K562 (cell line): ENCODE results near the gene LIPF. TPM values are rescaled to one million over a fixed set of nuclear protein-coding genes. Genes with fewer than 3 reads are reported as not detected.

Experiments used
- ATAC-seq: fragments of 200-7000 bp; cut with Tn5 transposase; 3 replicates; pipeline ENCODE4 v1.9.1; 2020; ENCODE audit warnings: moderate library complexity
- BruUV-seq: library from RNA; stranded (reverse); fragments of 400-500 nt; replicated peaks from 2 replicates; lab custom pipeline; 2021; lab: Mats Ljungman, UMichigan
- CTCF ChIA-PET: fragments of 300-600 bp; formaldehyde crosslinking; extraction: SDS; loops from one replicate; lab custom pipeline; 2021; ENCODE audit warnings: low intra/inter-chr PET ratio; lab: Yijun Ruan, JAX
- POLR2A ChIA-PET: fragments of 300-600, 350-650 bp; sonication (Branson Sonifier 250); formaldehyde crosslinking; extraction: SDS; loops from one replicate; lab custom pipeline; 2021; ENCODE audit warnings: antibody characterized with exemption, inconsistent platforms; lab: Yijun Ruan, JAX
- DNase-seq, 4 experiments: peaks; one replicate each; pipeline versions ENCODE4 v3.0.0 to v3.0.0-alpha.2; 2011 to 2018; ENCODE audit warnings: low spot score in 3 of 4, mixed read lengths in 3 of 4; ENCODE audit errors: extremely low read depth in 1 of 4
- FAIRE-seq: peaks from 2 replicates; lab custom pipeline; 2011; peaks lifted over from hg19 to GRCh38; lab: Jason Lieb, UNC
- H2AFZ ChIP-seq: 2 replicates; pipeline ENCODE4 v1.6.0; 2011; ENCODE audit warnings: low read depth, low read length, control low read depth, inconsistent platforms
- H3K27ac ChIP-seq: fragments of 200-600 bp; 3 replicates; pipeline ENCODE4 v1.8.0; 2011; ENCODE audit warnings: low read depth, mild to moderate bottlenecking, control low read depth, inconsistent platforms, low read length, moderate library complexity, mixed read lengths; ENCODE audit errors: extremely low read depth
- H3K27me3 ChIP-seq, 2 experiments: fragments of 300-600 bp in 1 of 2; 2 replicates in 1 of 2; 3 replicates in 1 of 2; pipeline versions ENCODE4 v1.6.0 to v1.8.0; 2011; ENCODE audit warnings: inconsistent platforms in 2 of 2, low read length in 2 of 2, mild to moderate bottlenecking in 1 of 2, mixed read lengths in 1 of 2, moderate library complexity in 1 of 2; ENCODE audit not compliant: control insufficient read depth in 2 of 2, insufficient read depth in 2 of 2
- H3K36me3 ChIP-seq: fragments of 300-600 bp; 3 replicates; pipeline ENCODE4 v1.8.0; 2011; ENCODE audit warnings: mild to moderate bottlenecking, low read length, inconsistent platforms; ENCODE audit not compliant: control insufficient read depth, insufficient read depth
- H3K4me1 ChIP-seq, 2 experiments: fragments of 200-600 bp in 1 of 2; replicated peaks in 1 of 2; 2 replicates in 1 of 2; 3 replicates in 1 of 2; pipeline versions ENCODE4 v1.5.1 to v1.8.0; 2011; ENCODE audit warnings: inconsistent platforms in 2 of 2, low read length in 2 of 2, mild to moderate bottlenecking in 1 of 2, mixed read lengths in 1 of 2, moderate library complexity in 1 of 2; ENCODE audit not compliant: control insufficient read depth in 2 of 2, insufficient read depth in 2 of 2
- H3K4me2 ChIP-seq: 2 replicates; pipeline ENCODE4 v1.6.1; 2011; ENCODE audit warnings: low read length, control low read depth, inconsistent platforms, mixed read lengths; ENCODE audit not compliant: insufficient read depth
- H3K4me3 ChIP-seq: fragments of 200-600 bp; sonication (generic), shearing (Covaris generic); 2 replicates; pipeline ENCODE4 v1.5.1; 2016; ENCODE audit warnings: control low read depth, inconsistent platforms
- H3K79me2 ChIP-seq: fragments of 200-600 bp; 3 replicates; pipeline ENCODE4 v1.8.0; 2011; ENCODE audit warnings: low read length, inconsistent platforms; ENCODE audit not compliant: control insufficient read depth, insufficient read depth
- H3K9ac ChIP-seq, 2 experiments: 2 replicates each; pipeline versions ENCODE4 v1.6.0 to v1.6.1; 2011; ENCODE audit warnings: low read depth in 2 of 2, low read length in 2 of 2, control low read depth in 1 of 2, inconsistent platforms in 1 of 2, mild to moderate bottlenecking in 1 of 2, mixed read lengths in 1 of 2; ENCODE audit not compliant: insufficient read depth in 1 of 2
- H3K9me1 ChIP-seq: one replicate; pipeline ENCODE4 v1.6.0; 2011; ENCODE audit warnings: inconsistent platforms, mild to moderate bottlenecking, low read length, moderate library complexity; ENCODE audit not compliant: control insufficient read depth, insufficient read depth
- H3K9me3 ChIP-seq: replicated peaks from 2 replicates; pipeline ENCODE4 v1.5.1; 2011; ENCODE audit warnings: low read depth, low read length, inconsistent platforms; ENCODE audit not compliant: control insufficient read depth, insufficient read depth
- H4K20me1 ChIP-seq: replicated peaks from 2 replicates; pipeline ENCODE4 v1.6.1; 2011; ENCODE audit warnings: low read length, inconsistent platforms, mixed read lengths; ENCODE audit not compliant: control insufficient read depth, insufficient read depth
- E2F3 ChIP-seq: fragments of 250-450 bp; sonication (Bioruptor Pico); IDR thresholded peaks from 2 replicates; pipeline ENCODE4 v1.4.0; 2020; ENCODE audit warnings: mild to moderate bottlenecking
- HLTF ChIP-seq: fragments of 450-650 bp; IDR thresholded peaks from 2 replicates; pipeline ENCODE4 v1.6.1; 2016
- HNRNPK ChIP-seq: fragments of 200-400 bp; formaldehyde crosslinking; IDR thresholded peaks from one replicate; pipeline ENCODE4 v1.6.1; 2018; ENCODE audit warnings: mild to moderate bottlenecking, low read depth, low read length; ENCODE audit not compliant: poor library complexity, severe bottlenecking
- KDM5B ChIP-seq: fragments of 200-600 bp; sonication (generic); IDR thresholded peaks from 2 replicates; pipeline ENCODE4 v1.6.1; 2012; ENCODE audit warnings: low read depth, mild to moderate bottlenecking, moderate library complexity, low read length, control low read depth, inconsistent platforms; ENCODE audit not compliant: insufficient replicate concordance
- KLF16 ChIP-seq: IDR thresholded peaks from 2 replicates; pipeline ENCODE4 v1.6.1; 2016; ENCODE audit warnings: antibody characterized with exemption
- NCOR1 ChIP-seq: fragments of 450-650 bp; IDR thresholded peaks from 2 replicates; pipeline ENCODE4 v1.6.1; 2016; ENCODE audit warnings: mild to moderate bottlenecking, moderate library complexity
- RFX7 ChIP-seq: fragments of 250-450 bp; sonication (Bioruptor Pico); IDR thresholded peaks from 2 replicates; pipeline ENCODE4 v1.5.1; 2021; ENCODE audit warnings: mild to moderate bottlenecking
- RHOXF2B ChIP-seq: fragments of 250-450 bp; sonication (Bioruptor Pico); conservative IDR thresholded peaks from 2 replicates; pipeline ENCODE4 v1.5.1; 2021
- SIX5 ChIP-seq, 2 experiments: IDR thresholded peaks; 2 replicates each; pipeline ENCODE4 v1.6.1; 2011; ENCODE audit warnings: low read length in 2 of 2, borderline replicate concordance in 1 of 2, low read depth in 1 of 2, mild to moderate bottlenecking in 1 of 2, moderate library complexity in 1 of 2; ENCODE audit not compliant: insufficient read depth in 1 of 2
- SPI1 ChIP-seq: IDR thresholded peaks from 2 replicates; pipeline ENCODE4 v1.6.1; 2011; ENCODE audit warnings: low read depth, low read length, control low read depth, borderline replicate concordance
- XRCC4 ChIP-seq: IDR thresholded peaks from one replicate; pipeline ENCODE4 v1.6.1; 2011; ENCODE audit not compliant: insufficient read depth, insufficient read length; ENCODE audit errors: extremely low read depth
- ZNF23 ChIP-seq: fragments of 250-450 bp; sonication (Bioruptor Pico); IDR thresholded peaks from 2 replicates; pipeline ENCODE4 v1.4.0; 2020; ENCODE audit warnings: mild to moderate bottlenecking
- in situ Hi-C: fragments of 300-500 bp; cut with MboI; formaldehyde crosslinking; loops from 4 replicates; pipeline ENCODE4 v1.15.0; 2018; ENCODE audit warnings: inconsistent platforms, mixed read lengths
- intact Hi-C: fragments of 100-400 bp; cut with micrococcal nuclease; formaldehyde crosslinking; loops from 2 replicates; pipeline ENCODE4 v1.14.2; 2022
- polyA plus RNA-seq, 8 experiments: library from polyadenylated mRNA; depleted of rRNA in 4 of 8; stranded (reverse) in 5 of 8; unstranded in 3 of 8; fragments of >200 nt; fragmentation: Nextera tagmentation in 2 of 8; fragmentation: Illumina TruSeq in 1 of 8; extraction: Ambion mirVana in 2 of 8; extraction: Trizol in 1 of 8; gene quantifications; 2 replicates each; pipeline versions ENCODE4 v1.2.1 to v1.2.3, GENCODE V29; 2011 to 2014; ENCODE audit warnings: inconsistent platforms in 1 of 8, missing spikeins in 1 of 8
- total RNA-seq, 7 experiments: library from RNA; depleted of rRNA in 6 of 7; stranded (reverse); fragments of >200 nt in 6 of 7; fragmentation: Illumina TruSeq in 2 of 7; extraction: Trizol in 2 of 7; gene quantifications; 2 replicates each; pipeline versions ENCODE4 v1.2.1 to v1.2.3, GENCODE V29; 2011 to 2021; ENCODE audit warnings: low replicate concordance in 1 of 7
- TF ChIP-seq, protein P1 (sequence below): fragments of 200-800 bp; sonication (Bioruptor generic); IDR thresholded peaks from 2 replicates; pipeline ENCODE4 v1.6.1; 2017; ENCODE audit warnings: missing genetic modification characterization, missing compliant biosample characterization

The LIPF gene
- total and polyA plus RNA-seq, 9 of the 15 experiments (the other 6 are each of a cell fraction or from before 2014, with no cell fraction given) = not detected

DNA sequence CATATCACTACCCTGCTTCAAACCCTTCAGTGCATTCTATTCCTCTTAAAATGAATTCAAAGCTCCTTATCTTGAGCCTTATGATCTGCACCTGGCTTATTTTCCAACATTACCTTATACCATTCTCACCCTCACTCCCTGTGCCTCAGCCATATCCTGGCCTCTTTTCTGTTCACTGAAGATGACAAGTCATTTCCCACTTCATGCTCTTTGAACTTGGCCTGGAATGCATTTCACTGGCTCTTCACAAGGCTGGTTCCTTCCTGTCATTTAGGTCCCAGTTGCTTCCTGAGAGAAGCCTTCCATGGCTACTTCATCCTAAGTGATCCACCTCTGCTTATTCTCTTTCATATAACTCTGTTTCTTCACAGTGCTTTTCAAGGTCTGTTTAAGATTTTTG lies 3.2 kb upstream of the LIPF start:
- POLR2A ChIA-PET = no interaction called here
- ATAC-seq (no peak), FAIRE-seq (no peak)
- Histone ChIP-seq H3K79me2 (no peaks in the 10 kb centered on the region), H3K27ac (no peak overlapping the region), H3K9me3 (no peaks in the 10 kb centered on the region), H3K9ac (no peak overlapping the region), H3K4me1 (no peaks in the 10 kb centered on the region), H3K4me2 (no peak overlapping the region)
- TF ChIP-seq KDM5B (no peak), NCOR1 (no peak), E2F3 (CRISPR knock-in tag) (no peak), SIX5 (IDR thresholded peaks at IDR 0.05; ENCODE audit: borderline replicate concordance in 1 of 2, insufficient read depth in 1 of 2, low read depth in 1 of 2, low read length in 2 of 2) (no peak), ZNF23 (no peak), RHOXF2B (no peak), RFX7 (CRISPR knock-in tag) (no peak), SPI1 (no peak), HLTF (no peak), XRCC4 (no peak), KLF16 (no peak), HNRNPK (no peak)
- TF ChIP-seq, protein P1, sequence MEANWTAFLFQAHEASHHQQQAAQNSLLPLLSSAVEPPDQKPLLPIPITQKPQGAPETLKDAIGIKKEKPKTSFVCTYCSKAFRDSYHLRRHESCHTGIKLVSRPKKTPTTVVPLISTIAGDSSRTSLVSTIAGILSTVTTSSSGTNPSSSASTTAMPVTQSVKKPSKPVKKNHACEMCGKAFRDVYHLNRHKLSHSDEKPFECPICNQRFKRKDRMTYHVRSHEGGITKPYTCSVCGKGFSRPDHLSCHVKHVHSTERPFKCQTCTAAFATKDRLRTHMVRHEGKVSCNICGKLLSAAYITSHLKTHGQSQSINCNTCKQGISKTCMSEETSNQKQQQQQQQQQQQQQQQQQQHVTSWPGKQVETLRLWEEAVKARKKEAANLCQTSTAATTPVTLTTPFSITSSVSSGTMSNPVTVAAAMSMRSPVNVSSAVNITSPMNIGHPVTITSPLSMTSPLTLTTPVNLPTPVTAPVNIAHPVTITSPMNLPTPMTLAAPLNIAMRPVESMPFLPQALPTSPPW (CRISPR knock-in tag) = no peak
- TF ChIP-seq, all 486 proteins: peak for 0
- no peak overlapping the region for H3K4me3 ChIP-seq
- intact Hi-C loops (no loop called here), in situ Hi-C loops (no loop called here)
- no peaks in the 10 kb centered on the region for H3K9me1 ChIP-seq
- no peaks in the 10 kb centered on the region for H3K27me3 ChIP-seq
- CTCF ChIA-PET = no interaction called here
- no peaks in the 10 kb centered on the region for H3K36me3 ChIP-seq
- H2AFZ ChIP-seq = no peak overlapping the region
- no peak for DNase-seq
- BruUV-seq = no TSS peak
- H4K20me1 ChIP-seq = no peaks in the 10 kb centered on the region
